ENCODE results near the gene RAPGEF4. TPM values are rescaled to one million over a fixed set of nuclear protein-coding genes. Genes with fewer than 3 reads are reported as not detected.

RAPGEF4 gene
- total RNA-seq, 6 donors from 2014 or later, result 8.3 to 35.2 (median 17.4) TPM

DNA sequence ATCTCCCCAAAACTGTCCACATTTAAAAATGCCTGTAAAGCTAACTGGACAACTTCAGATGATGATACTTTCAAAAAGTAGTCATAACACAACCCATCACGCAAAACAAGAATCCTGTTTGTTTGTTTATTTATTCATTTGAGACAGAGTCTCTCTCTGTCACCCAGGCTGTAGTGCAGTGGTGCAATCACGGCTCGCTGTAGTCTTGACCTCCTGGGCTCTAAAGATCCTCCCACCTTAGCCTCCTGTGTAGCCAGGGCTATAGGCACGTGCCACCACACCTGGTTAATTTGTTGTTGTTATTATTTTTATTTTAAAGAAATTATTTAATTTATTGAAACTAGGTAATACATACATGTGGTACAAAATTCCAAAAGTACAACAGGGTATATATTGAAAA is 94.8 kb downstream of the RAPGEF4 start:
- ATAC-seq (ENCODE audit: low FRiP score in 2 of 2) (no peak), DNase-seq (no peak)
- Histone ChIP-seq H3K4me1 (peaks cover 0 to 13% (median 0%) of the 10 kb centered on the region in 4 donors), H3K27ac (no peak overlapping the region), H3K27me3 (no peaks in the 10 kb centered on the region), H3K9me3 (no peaks in the 10 kb centered on the region), H3K4me3 (no peak overlapping the region), H3K36me3 (no peaks in the 10 kb centered on the region)
- WGBS, 2 donors, result 87 to 88% methylated on average over 4 of the region's 4 CpGs
- no peak for TF ChIP-seq POLR2AphosphoS5 (IDR thresholded peaks at IDR 0.05)

DNA sequence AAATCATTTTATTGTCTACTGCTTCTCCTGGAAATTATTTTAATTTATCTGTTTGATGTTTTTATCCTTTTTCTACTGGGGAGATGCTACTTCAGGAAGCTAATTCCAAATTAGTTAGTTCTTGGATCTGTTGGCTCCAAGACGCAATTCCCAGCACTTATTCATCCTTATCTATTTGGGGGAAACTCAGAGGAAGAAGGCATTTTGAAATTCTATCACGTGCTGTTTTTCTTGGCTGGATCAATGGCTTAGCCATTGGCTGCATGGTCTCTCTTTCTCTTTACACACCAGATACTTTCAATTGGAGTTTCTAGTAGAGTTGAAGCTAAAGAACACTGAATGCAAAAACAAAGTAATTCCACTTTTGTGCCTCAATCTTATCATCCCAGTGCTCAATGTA is 98.3 kb downstream of the RAPGEF4 start:
- Histone ChIP-seq H3K36me3 (no peaks in the 10 kb centered on the region), H3K4me1 (peaks cover 0 to 22% (median 0%) of the 10 kb centered on the region in 4 donors), H3K27me3 (no peaks in the 10 kb centered on the region), H3K27ac (peak overlapping the region in 1 of 4 donors; percentile 62), H3K9me3 (no peaks in the 10 kb centered on the region), H3K4me3 (no peak overlapping the region)
- TF ChIP-seq POLR2AphosphoS5 (IDR thresholded peaks at IDR 0.05) (no peak), POLR2A (IDR thresholded peaks at IDR 0.05) (no peak), EP300 (IDR thresholded peaks at IDR 0.05) (no peak)
- TF ChIP-seq, protein P1, sequence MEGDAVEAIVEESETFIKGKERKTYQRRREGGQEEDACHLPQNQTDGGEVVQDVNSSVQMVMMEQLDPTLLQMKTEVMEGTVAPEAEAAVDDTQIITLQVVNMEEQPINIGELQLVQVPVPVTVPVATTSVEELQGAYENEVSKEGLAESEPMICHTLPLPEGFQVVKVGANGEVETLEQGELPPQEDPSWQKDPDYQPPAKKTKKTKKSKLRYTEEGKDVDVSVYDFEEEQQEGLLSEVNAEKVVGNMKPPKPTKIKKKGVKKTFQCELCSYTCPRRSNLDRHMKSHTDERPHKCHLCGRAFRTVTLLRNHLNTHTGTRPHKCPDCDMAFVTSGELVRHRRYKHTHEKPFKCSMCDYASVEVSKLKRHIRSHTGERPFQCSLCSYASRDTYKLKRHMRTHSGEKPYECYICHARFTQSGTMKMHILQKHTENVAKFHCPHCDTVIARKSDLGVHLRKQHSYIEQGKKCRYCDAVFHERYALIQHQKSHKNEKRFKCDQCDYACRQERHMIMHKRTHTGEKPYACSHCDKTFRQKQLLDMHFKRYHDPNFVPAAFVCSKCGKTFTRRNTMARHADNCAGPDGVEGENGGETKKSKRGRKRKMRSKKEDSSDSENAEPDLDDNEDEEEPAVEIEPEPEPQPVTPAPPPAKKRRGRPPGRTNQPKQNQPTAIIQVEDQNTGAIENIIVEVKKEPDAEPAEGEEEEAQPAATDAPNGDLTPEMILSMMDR (IDR thresholded peaks at IDR 0.05), result no peak
- DNase-seq (no peak), ATAC-seq (ENCODE audit: low FRiP score in 2 of 2) (no peak)
- 63 to 77% methylated on average over 2 of the region's 2 CpGs for WGBS, 2 donors

DNA sequence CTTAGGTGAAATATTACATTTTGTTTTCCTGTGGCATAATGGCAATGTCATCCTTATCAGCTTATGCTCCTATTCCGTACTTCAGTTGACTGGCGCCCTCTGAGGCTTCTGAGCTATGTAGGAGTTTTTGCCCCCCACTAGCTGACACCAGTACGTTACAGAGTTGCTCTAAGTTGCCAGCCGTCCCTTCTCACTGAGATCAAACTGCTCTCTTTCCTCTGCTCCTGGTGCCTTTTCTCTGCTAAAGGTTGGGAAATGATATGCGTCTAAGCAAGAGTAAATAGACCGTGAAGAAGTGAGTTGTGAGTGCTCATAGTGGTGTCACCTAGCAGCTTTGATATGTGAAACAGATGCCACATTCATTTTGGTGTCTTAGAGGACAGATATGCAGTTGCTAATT is 99.2 kb downstream of the RAPGEF4 start:
- 72 to 80% methylated on average over 6 of the region's 6 CpGs for WGBS, 2 donors
- H3K27me3 ChIP-seq, result no peaks in the 10 kb centered on the region
- no peak for DNase-seq
- no peak for ATAC-seq (ENCODE audit: low FRiP score in 2 of 2)
- H3K27ac ChIP-seq, result peak overlapping the region in 1 of 4 donors; percentile 62
- no peaks in the 10 kb centered on the region for H3K9me3 ChIP-seq
- no peaks in the 10 kb centered on the region for H3K36me3 ChIP-seq
- H3K4me1 ChIP-seq, result peaks cover 0 to 19% (median 0%) of the 10 kb centered on the region in 4 donors
- no peak for TF ChIP-seq EP300 (IDR thresholded peaks at IDR 0.05)
- TF ChIP-seq, protein P1 (IDR thresholded peaks at IDR 0.05), result no peak
- no peak for TF ChIP-seq POLR2AphosphoS5 (IDR thresholded peaks at IDR 0.05)
- TF ChIP-seq POLR2A (IDR thresholded peaks at IDR 0.05), result no peak
- H3K4me3 ChIP-seq, result no peak overlapping the region

DNA sequence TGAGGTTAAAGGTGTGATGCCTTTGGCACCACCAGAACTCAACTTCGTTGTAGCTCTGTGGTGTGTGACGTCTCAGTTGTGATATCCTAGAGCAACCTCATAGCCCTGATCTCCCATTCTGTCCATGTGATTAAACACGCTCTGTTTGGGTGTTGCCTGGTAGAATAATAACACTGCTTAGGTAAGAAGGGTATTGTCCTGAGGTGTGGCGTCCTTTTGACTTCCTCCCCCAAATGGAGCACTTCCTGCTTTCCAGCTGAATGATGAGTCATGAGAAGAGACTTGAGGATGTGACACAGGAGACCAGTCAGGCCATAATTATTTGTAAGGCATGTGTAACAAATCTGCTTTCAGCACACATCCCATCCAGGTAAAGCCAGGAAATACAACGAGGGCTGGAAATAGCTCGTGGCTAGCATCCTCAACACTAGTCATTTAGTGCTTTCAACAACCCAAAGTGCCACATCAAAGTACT is 100.7 kb downstream of the RAPGEF4 start:
- DNase-seq, result no peak
- no peak overlapping the region for H3K4me3 ChIP-seq
- peak overlapping the region; percentile 26 to 71 (median 49) for H3K27ac ChIP-seq
- ATAC-seq (ENCODE audit: low FRiP score in 2 of 2), result peak in 1 of 2 donors; percentile 83
- H3K4me1 ChIP-seq, result peaks cover 0 to 19% (median 0%) of the 10 kb centered on the region in 4 donors
- no peaks in the 10 kb centered on the region for H3K9me3 ChIP-seq
- H3K27me3 ChIP-seq, result no peaks in the 10 kb centered on the region
- H3K36me3 ChIP-seq, result no peaks in the 10 kb centered on the region
- WGBS, 2 donors, result 46 to 47% methylated on average over 6 of the region's 6 CpGs
- TF ChIP-seq EP300 (IDR thresholded peaks at IDR 0.05) (peak; percentile 57 to 94 (median 72)), POLR2AphosphoS5 (IDR thresholded peaks at IDR 0.05) (peak; percentile 76 to 91)
- TF ChIP-seq, protein P1 (IDR thresholded peaks at IDR 0.05), result no peak

DNA sequence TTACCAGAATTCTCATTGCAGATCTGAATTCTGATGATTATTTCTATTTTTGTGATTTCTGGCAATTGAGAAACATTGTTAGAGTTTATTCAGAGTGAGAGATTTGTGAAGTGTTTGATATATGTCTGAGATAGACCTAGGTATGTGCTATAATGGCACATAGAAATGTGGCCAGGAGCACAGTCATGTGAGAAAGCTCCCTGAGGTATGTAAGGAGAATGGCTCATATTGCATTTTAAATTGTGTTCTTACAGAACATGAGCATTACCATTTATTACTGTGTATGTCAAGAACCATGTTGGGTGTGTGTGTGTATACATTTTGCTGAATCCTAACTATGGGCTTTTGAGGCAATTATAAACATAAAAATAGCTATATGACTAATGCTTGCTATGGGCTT is 101.2 kb downstream of the RAPGEF4 start:
- Histone ChIP-seq H3K36me3 (no peaks in the 10 kb centered on the region), H3K27ac (peak overlapping the region; percentile 26 to 64 (median 49)), H3K27me3 (no peaks in the 10 kb centered on the region), H3K9me3 (no peaks in the 10 kb centered on the region), H3K4me3 (no peak overlapping the region), H3K4me1 (peaks cover 0 to 19% (median 0%) of the 10 kb centered on the region in 4 donors)
- no peak for DNase-seq
- ATAC-seq (ENCODE audit: low FRiP score in 2 of 2), result no peak
- TF ChIP-seq, protein P1 (IDR thresholded peaks at IDR 0.05), result no peak
- TF ChIP-seq POLR2AphosphoS5 (IDR thresholded peaks at IDR 0.05) (no peak), EP300 (IDR thresholded peaks at IDR 0.05) (no peak), POLR2A (IDR thresholded peaks at IDR 0.05) (no peak)
